ENCODE results near the gene ADCY1. TPM values are rescaled to one million over a fixed set of nuclear protein-coding genes. Genes with fewer than 3 reads are reported as not detected.
A peak's percentile ranks its signal among the peaks of the same experiment; 100 is the strongest.

ADCY1 gene
- total and polyA plus RNA-seq, 3 donors from 2014 or later: 6.6 to 14.1 (median 13.7) TPM

DNA sequence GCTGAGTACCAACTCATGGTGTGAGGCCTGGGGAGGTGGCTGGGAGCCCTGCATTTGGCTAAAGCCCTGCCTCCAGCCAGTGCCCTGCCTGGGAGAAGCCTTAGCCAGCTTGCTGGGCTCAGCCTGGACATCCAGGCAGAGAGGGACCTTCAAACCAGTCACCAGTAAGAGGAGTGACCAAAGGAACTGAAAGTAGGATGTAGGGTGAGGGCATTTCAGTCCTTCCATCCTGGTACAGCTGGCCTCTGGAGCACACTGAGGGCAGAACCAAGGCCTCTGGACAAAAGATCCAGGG is 124.8 kb downstream of the ADCY1 start:
- no peak overlapping the region for H3K4me3 ChIP-seq
- H3K9me3 ChIP-seq: no peaks in the 10 kb centered on the region
- H3K27ac ChIP-seq: no peak overlapping the region
- intact Hi-C loops (cut with DNase I; ENCODE audit: low total_unique reads): no loop called here
- H3K4me1 ChIP-seq: no peaks in the 10 kb centered on the region
- DNase-seq: no peak
- no peak for TF ChIP-seq POLR2A (IDR thresholded peaks at IDR 0.05)
- TF ChIP-seq, protein P1, sequence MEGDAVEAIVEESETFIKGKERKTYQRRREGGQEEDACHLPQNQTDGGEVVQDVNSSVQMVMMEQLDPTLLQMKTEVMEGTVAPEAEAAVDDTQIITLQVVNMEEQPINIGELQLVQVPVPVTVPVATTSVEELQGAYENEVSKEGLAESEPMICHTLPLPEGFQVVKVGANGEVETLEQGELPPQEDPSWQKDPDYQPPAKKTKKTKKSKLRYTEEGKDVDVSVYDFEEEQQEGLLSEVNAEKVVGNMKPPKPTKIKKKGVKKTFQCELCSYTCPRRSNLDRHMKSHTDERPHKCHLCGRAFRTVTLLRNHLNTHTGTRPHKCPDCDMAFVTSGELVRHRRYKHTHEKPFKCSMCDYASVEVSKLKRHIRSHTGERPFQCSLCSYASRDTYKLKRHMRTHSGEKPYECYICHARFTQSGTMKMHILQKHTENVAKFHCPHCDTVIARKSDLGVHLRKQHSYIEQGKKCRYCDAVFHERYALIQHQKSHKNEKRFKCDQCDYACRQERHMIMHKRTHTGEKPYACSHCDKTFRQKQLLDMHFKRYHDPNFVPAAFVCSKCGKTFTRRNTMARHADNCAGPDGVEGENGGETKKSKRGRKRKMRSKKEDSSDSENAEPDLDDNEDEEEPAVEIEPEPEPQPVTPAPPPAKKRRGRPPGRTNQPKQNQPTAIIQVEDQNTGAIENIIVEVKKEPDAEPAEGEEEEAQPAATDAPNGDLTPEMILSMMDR (IDR thresholded peaks at IDR 0.05): no peak
- H3K27me3 ChIP-seq: no peaks in the 10 kb centered on the region
- H3K36me3 ChIP-seq (ENCODE audit: low read depth, missing control alignments): no peaks in the 10 kb centered on the region

DNA sequence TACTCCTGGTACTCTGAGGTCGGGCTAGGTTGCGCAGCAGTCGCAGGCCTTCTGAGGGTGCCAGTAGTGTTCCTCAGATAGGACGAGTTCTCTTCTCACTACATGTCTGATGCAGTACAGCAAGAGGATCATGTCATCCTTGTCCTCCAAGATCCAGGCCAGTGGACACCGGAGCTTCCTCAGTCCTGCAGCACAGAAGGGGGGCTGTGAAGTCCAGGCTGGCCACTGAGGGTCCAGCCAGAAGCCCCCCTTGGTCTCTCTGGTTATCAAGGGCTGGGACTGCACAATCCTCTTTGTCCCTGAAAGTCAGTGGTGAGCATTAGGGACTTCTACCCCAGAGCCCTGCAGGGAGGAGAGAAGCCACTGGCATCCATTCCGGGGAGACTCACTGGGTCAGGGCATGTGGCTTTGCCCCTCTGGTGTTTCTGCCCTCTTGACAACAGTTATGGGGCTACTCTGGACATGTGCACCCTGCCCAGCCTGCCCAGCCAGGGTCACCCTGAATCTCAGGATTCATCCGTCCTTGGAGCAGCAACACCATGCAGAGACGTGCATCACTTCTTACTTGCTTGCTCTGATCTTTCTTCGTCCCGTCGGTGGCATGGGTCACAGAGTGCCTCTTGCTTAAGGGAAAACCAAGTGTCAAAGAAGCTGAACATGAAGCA is 125.7 kb downstream of the ADCY1 start:
- intact Hi-C loops (cut with DNase I; ENCODE audit: low total_unique reads): no loop called here
- no peaks in the 10 kb centered on the region for H3K36me3 ChIP-seq (ENCODE audit: low read depth, missing control alignments)
- 75 to 79% methylated on average over 11 of the region's 11 CpGs for WGBS, 2 donors
- peak; percentile 9 for DNase-seq
- no peaks in the 10 kb centered on the region for H3K27me3 ChIP-seq
- no peaks in the 10 kb centered on the region for H3K4me1 ChIP-seq
- no peak overlapping the region for H3K27ac ChIP-seq
- TF ChIP-seq, protein P1 (IDR thresholded peaks at IDR 0.05): no peak
- no peak for TF ChIP-seq POLR2A (IDR thresholded peaks at IDR 0.05)
- H3K4me3 ChIP-seq: no peak overlapping the region
- H3K9me3 ChIP-seq: no peaks in the 10 kb centered on the region

GRCh38 chr7:45700556-45700955 is 126.4 kb downstream of the ADCY1 start:
- no peak overlapping the region for H3K27ac ChIP-seq
- no peaks in the 10 kb centered on the region for H3K27me3 ChIP-seq
- no peaks in the 10 kb centered on the region for H3K36me3 ChIP-seq (ENCODE audit: low read depth, missing control alignments)
- no peaks in the 10 kb centered on the region for H3K9me3 ChIP-seq
- WGBS, 2 donors: 16 to 36% methylated on average over 2 of the region's 2 CpGs
- H3K4me1 ChIP-seq: no peaks in the 10 kb centered on the region
- TF ChIP-seq, protein P1 (IDR thresholded peaks at IDR 0.05): no peak
- TF ChIP-seq POLR2A (IDR thresholded peaks at IDR 0.05): no peak
- H3K4me3 ChIP-seq: no peak overlapping the region
- intact Hi-C loops (cut with DNase I; ENCODE audit: low total_unique reads): no loop called here
- DNase-seq: no peak

- H3K4me3 ChIP-seq: no peak overlapping the region
- TF ChIP-seq POLR2A (IDR thresholded peaks at IDR 0.05): no peak
- TF ChIP-seq, protein P1 (IDR thresholded peaks at IDR 0.05): no peak
- H3K27me3 ChIP-seq: no peaks in the 10 kb centered on the region
- 81 to 86% methylated on average over 16 to 18 of the region's 18 CpGs for WGBS, 2 donors
- DNase-seq: no peak
- no peak overlapping the region for H3K27ac ChIP-seq
- H3K9me3 ChIP-seq: no peaks in the 10 kb centered on the region
- H3K36me3 ChIP-seq (ENCODE audit: low read depth, missing control alignments): no peaks in the 10 kb centered on the region
- no peaks in the 10 kb centered on the region for H3K4me1 ChIP-seq
- intact Hi-C loops (cut with DNase I; ENCODE audit: low total_unique reads): no loop called here
Observed at GRCh38 chr7:45701701-45702510, 127.7 kb downstream of the ADCY1 start.
